Purkinje cell (primary cell): ENCODE results near the gene ODAD2. TPM values are rescaled to one million over a fixed set of nuclear protein-coding genes. Genes with fewer than 3 reads are reported as not detected.

Source experiments
- polyA plus RNA-seq: library from polyadenylated mRNA; unstranded; fragments of >200 nt; fragmentation: Nextera tagmentation; gene quantifications from 2 replicates; pipeline ENCODE4 v1.2.1, GENCODE V29; 2014

The ODAD2 gene
- polyA plus RNA-seq, result 3.0 TPM in 1 of 2 replicates, not detected in the other

GRCh38 chr10:27998954-27999275, at the start of gene ODAD2:
Gene ODAD2 (minus strand): TSS chr10:27999079. CDS start chr10:27995142, 3,937 bp downstream.

